Retinal pigment epithelial cell (primary cell): ENCODE data around the gene ZBTB16.

Experiments
- DNase-seq: peaks from one replicate; pipeline ENCODE4 v3.0.0-alpha.2; 2010; ENCODE audit warnings: low read depth
- H3K4me3 ChIP-seq: 2 replicates; pipeline ENCODE4 v1.5.1; 2011; ENCODE audit warnings: mild to moderate bottlenecking, low read length, control low read depth, moderate library complexity
- CTCF ChIP-seq: conservative IDR thresholded peaks from 2 replicates; pipeline ENCODE4 v1.5.1; 2011; ENCODE audit warnings: low read depth, low read length, control low read depth, inconsistent platforms

Gene ZBTB16

GRCh38 chr11:114051558-114051957 is 8.0 kb upstream of the ZBTB16 start:
- no peak overlapping the region for H3K4me3 ChIP-seq
- DNase-seq, result no peak
- no peak for TF ChIP-seq CTCF

GRCh38 chr11:114052160-114052559 is 7.4 kb upstream of the ZBTB16 start:
- TF ChIP-seq CTCF, result no peak
- no peak for DNase-seq
- no peak overlapping the region for H3K4me3 ChIP-seq

- no peak for TF ChIP-seq CTCF
- no peak for DNase-seq
- H3K4me3 ChIP-seq, result no peak overlapping the region
Measured at GRCh38 chr11:114053406-114053805, 6.1 kb upstream of the ZBTB16 start.

GRCh38 chr11:114054806-114055205 is 4.7 kb upstream of the ZBTB16 start:
- DNase-seq, result no peak
- TF ChIP-seq CTCF, result no peak
- no peak overlapping the region for H3K4me3 ChIP-seq

- TF ChIP-seq CTCF, result no peak
- H3K4me3 ChIP-seq, result no peak overlapping the region
- no peak for DNase-seq
Measured at GRCh38 chr11:114056409-114056808, 3.1 kb upstream of the ZBTB16 start.

- H3K4me3 ChIP-seq, result no peak overlapping the region
- no peak for TF ChIP-seq CTCF
- no peak for DNase-seq
Measured at GRCh38 chr11:114057147-114057546, 2.4 kb upstream of the ZBTB16 start.

GRCh38 chr11:114057605-114058004 is 1.9 kb upstream of the ZBTB16 start:
- no peak for DNase-seq
- TF ChIP-seq CTCF, result no peak
- no peak overlapping the region for H3K4me3 ChIP-seq
